Measurements from ENCODE around the gene TIAM2. TPM values are rescaled to one million over a fixed set of nuclear protein-coding genes. Genes with fewer than 3 reads are reported as not detected.
"Not testable (repeated sequence)": the region's sequence is repeated elsewhere in the genome, so short reads cannot be mapped to it uniquely, and the experiment has no call there.

TIAM2 gene
- total RNA-seq, 2 donors from 2014 or later = 5.1 to 6.7 TPM

DNA sequence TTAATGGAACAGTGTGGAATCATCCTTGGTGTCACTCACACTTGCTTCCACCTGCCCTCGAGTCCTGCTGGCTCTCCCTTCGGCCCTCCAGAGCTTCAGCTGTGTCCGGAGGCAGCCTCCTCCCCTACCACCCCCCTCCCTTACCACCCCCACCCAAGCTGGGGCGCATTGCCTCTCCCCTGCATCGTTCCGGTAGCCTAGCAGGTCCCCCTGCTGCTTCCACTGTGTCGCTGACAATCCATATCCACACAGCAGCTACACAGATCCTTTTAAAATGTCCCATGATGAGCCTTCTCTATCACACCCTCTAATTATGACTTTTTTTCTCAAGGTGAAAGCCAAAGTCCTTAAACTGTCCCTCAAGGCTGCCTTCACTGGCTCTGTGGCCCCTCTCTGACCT, 117.6 kb downstream of the TIAM2 start:
- no peak for TF ChIP-seq CTCF (IDR thresholded peaks at IDR 0.05)
- no peaks in the 10 kb centered on the region for H3K9me3 ChIP-seq
- intact Hi-C loops (cut with DNase I) = no loop called here
- H3K36me3 ChIP-seq = no peaks in the 10 kb centered on the region
- H3K27ac ChIP-seq = no peak overlapping the region
- H3K4me1 ChIP-seq = no peaks in the 10 kb centered on the region
- no peak overlapping the region for H3K9ac ChIP-seq (ENCODE audit: low read depth in 2 of 2, low read length in 2 of 2)
- H3K4me3 ChIP-seq = no peak overlapping the region
- H3K27me3 ChIP-seq = no peaks in the 10 kb centered on the region
- DNase-seq = no peak

DNA sequence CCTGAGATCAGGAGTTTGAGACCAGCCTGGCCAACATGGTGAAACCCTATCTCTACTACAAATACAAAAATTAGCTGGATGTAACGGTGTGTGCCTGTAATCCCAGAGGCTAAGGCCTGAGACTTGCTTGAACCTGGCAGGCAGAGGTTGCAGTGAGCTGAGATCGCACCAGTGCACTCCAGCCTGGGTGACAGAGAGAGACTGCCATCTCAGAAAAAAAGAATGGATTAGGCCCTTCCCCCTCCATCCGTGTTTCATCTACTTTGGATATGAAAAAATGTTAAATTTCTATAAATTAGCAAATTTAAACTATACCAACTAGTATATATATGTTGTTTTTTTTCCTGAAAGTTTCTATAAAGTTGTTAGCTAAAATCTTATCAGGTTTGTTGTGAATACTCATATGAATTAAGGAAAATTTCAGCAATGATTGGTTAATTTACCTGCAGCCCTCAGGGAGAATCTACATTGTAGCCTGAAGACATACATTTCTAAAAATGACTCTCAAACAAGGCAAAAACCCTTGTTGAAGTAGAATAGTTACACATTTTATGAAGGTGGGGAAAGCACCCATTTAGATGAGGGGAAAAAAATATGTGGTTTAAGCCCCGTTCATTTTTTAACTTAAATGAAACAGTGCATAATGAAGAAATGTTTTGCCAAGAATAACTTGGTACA, 120.9 kb downstream of the TIAM2 start:
- intact Hi-C loops (cut with DNase I) = no loop called here
- no peaks in the 10 kb centered on the region for H3K27me3 ChIP-seq
- H3K9me3 ChIP-seq = no peaks in the 10 kb centered on the region
- H3K36me3 ChIP-seq = no peaks in the 10 kb centered on the region
- no peak for TF ChIP-seq CTCF (IDR thresholded peaks at IDR 0.05)
- no peaks in the 10 kb centered on the region for H3K4me1 ChIP-seq
- no peak overlapping the region for H3K9ac ChIP-seq (ENCODE audit: low read depth in 2 of 2, low read length in 2 of 2)
- DNase-seq = no peak
- H3K4me3 ChIP-seq = no peak overlapping the region
- no peak overlapping the region for H3K27ac ChIP-seq

- Histone ChIP-seq H3K4me3 (no peak overlapping the region), H3K4me1 (no peaks in the 10 kb centered on the region), H3K27me3 (no peaks in the 10 kb centered on the region), H3K9ac (ENCODE audit: low read depth in 2 of 2, low read length in 2 of 2) (no peak overlapping the region), H3K9me3 (no peaks in the 10 kb centered on the region), H3K36me3 (no peaks in the 10 kb centered on the region), H3K27ac (no peak overlapping the region)
- no peak for DNase-seq
- no peak for TF ChIP-seq CTCF (IDR thresholded peaks at IDR 0.05)
- intact Hi-C loops (cut with DNase I) = no loop called here
These were observed 121.4 kb downstream of the TIAM2 start for GRCh38 chr6:155116571-155116910.

GRCh38 chr6:155117256-155117655, 122.1 kb downstream of the TIAM2 start:
- H3K4me3 ChIP-seq = no peak overlapping the region
- no peaks in the 10 kb centered on the region for H3K27me3 ChIP-seq
- H3K9ac ChIP-seq (ENCODE audit: low read depth in 2 of 2, low read length in 2 of 2) = no peak overlapping the region
- H3K9me3 ChIP-seq = no peaks in the 10 kb centered on the region
- TF ChIP-seq CTCF (IDR thresholded peaks at IDR 0.05) = no peak
- no peak overlapping the region for H3K27ac ChIP-seq
- H3K4me1 ChIP-seq = no peaks in the 10 kb centered on the region
- intact Hi-C loops (cut with DNase I) = no loop called here
- DNase-seq = no peak
- H3K36me3 ChIP-seq = no peaks in the 10 kb centered on the region

GRCh38 chr6:155117785-155118184, 122.7 kb downstream of the TIAM2 start:
- DNase-seq = no peak
- H3K27ac ChIP-seq = no peak overlapping the region
- no peaks in the 10 kb centered on the region for H3K9me3 ChIP-seq
- H3K4me1 ChIP-seq = no peaks in the 10 kb centered on the region
- H3K27me3 ChIP-seq = no peaks in the 10 kb centered on the region
- H3K4me3 ChIP-seq = no peak overlapping the region
- no peak for TF ChIP-seq CTCF (IDR thresholded peaks at IDR 0.05)
- H3K9ac ChIP-seq (ENCODE audit: low read depth in 2 of 2, low read length in 2 of 2) = no peak overlapping the region
- intact Hi-C loops (cut with DNase I) = no loop called here
- no peaks in the 10 kb centered on the region for H3K36me3 ChIP-seq

- H3K27me3 ChIP-seq; H3K4me3 ChIP-seq; H3K9me3 ChIP-seq; H3K36me3 ChIP-seq; DNase-seq; H3K9ac ChIP-seq (ENCODE audit: low read depth in 2 of 2, low read length in 2 of 2); H3K27ac ChIP-seq; intact Hi-C loops (cut with DNase I); H3K4me1 ChIP-seq: not testable (repeated sequence)
These were observed 124.1 kb downstream of the TIAM2 start for GRCh38 chr6:155119201-155119600.
